B cell (primary cell): ENCODE measurements around the gene ADGRV1. TPM values are rescaled to one million over a fixed set of nuclear protein-coding genes. Genes with fewer than 3 reads are reported as not detected.

ENCODE experiments used
- ATAC-seq: fragments of 200-7000 bp; cut with Tn5 transposase; one replicate; pipeline ENCODE4 v1.10.0; 2021; ENCODE audit warnings: low read depth, mild to moderate bottlenecking, moderate number of reproducible peaks, moderate library complexity
- CTCF ChIA-PET: fragments of 350-600 bp; sonication (Branson Sonifier 250); formaldehyde crosslinking; loops from one replicate; lab custom pipeline; 2021; ENCODE audit warnings: antibody characterized with exemption, inconsistent platforms; lab: Charles Lee
- POLR2A ChIA-PET: fragments of 350-600 bp; sonication (Branson Sonifier 250); formaldehyde crosslinking; loops from one replicate; lab custom pipeline; 2021; ENCODE audit warnings: antibody characterized with exemption; lab: Charles Lee
- DNase-seq: peaks from one replicate; pipeline ENCODE4 v3.0.0; 2013
- H2AFZ ChIP-seq: 2 replicates; pipeline ENCODE4 v1.6.1; 2012; ENCODE audit warnings: mild to moderate bottlenecking, low read depth, low read length; ENCODE audit not compliant: insufficient read depth, poor library complexity, severe bottlenecking
- H3K27ac ChIP-seq, 2 donors: 1 replicate in 1 of 2; 2 replicates in 1 of 2; pipeline ENCODE4 v1.5.1; 2012 to 2013; ENCODE audit warnings: low read length in 2 of 2, mild to moderate bottlenecking in 2 of 2, moderate library complexity in 1 of 2
- H3K27me3 ChIP-seq, 4 experiments: fragments of 200-600 bp in 1 of 4; sonication (generic) in 1 of 4; replicated peaks in 1 of 4; 1 replicate in 2 of 4; 2 replicates in 2 of 4; pipeline versions ENCODE4 v1.6.1 to v1.7.0; 2013 to 2016; ENCODE audit warnings: low read length in 3 of 4, mild to moderate bottlenecking in 2 of 4, mixed read lengths in 1 of 4, moderate library complexity in 1 of 4; ENCODE audit not compliant: insufficient read depth in 4 of 4, control insufficient read depth in 3 of 4; ENCODE audit errors: control extremely low read depth in 1 of 4
- H3K36me3 ChIP-seq, 2 experiments: replicated peaks in 1 of 2; 1 replicate in 1 of 2; 2 replicates in 1 of 2; pipeline versions ENCODE4 v1.6.1 to v1.7.1; 2013; ENCODE audit warnings: low read length in 1 of 2; ENCODE audit not compliant: insufficient read depth in 2 of 2, control insufficient read depth in 1 of 2; ENCODE audit errors: control extremely low read depth in 1 of 2, extremely low read depth in 1 of 2
- H3K4me1 ChIP-seq, 2 donors: fragments of 200-600 bp in 1 of 2; sonication (generic) in 1 of 2; 1 replicate in 1 of 2; 2 replicates in 1 of 2; pipeline versions ENCODE4 v1.5.1 to v1.6.1; 2013 to 2017; ENCODE audit warnings: low read length in 2 of 2; ENCODE audit not compliant: control insufficient read depth in 2 of 2, insufficient read depth in 2 of 2
- H3K4me2 ChIP-seq: replicated peaks from 2 replicates; pipeline ENCODE3; 2012; ENCODE audit warnings: mild to moderate bottlenecking, low read depth, low read length; ENCODE audit not compliant: poor library complexity, severe bottlenecking
- H3K4me3 ChIP-seq, 5 experiments: fragments of 200-600 bp in 1 of 5; sonication (generic) in 1 of 5; 1 replicate in 3 of 5; 2 replicates in 2 of 5; pipeline versions ENCODE4 v1.5.1 to v1.7.0; 2011 to 2016; ENCODE audit warnings: low read length in 4 of 5, mild to moderate bottlenecking in 4 of 5, low read depth in 2 of 5, control low read depth in 1 of 5, moderate library complexity in 1 of 5; ENCODE audit not compliant: insufficient read depth in 1 of 5; ENCODE audit errors: control extremely low read depth in 1 of 5, extremely low read depth in 1 of 5
- H3K79me2 ChIP-seq: fragments of 200-600 bp; sonication (generic); one replicate; pipeline ENCODE4 v1.6.0; 2016; ENCODE audit warnings: low read length; ENCODE audit not compliant: control insufficient read depth, insufficient read depth
- H3K9ac ChIP-seq: fragments of 200-600 bp; sonication (generic); 2 replicates; pipeline ENCODE4 v1.6.1; 2017; ENCODE audit warnings: mild to moderate bottlenecking, low read length, moderate library complexity
- H3K9me3 ChIP-seq, 3 donors: one replicate each; pipeline versions ENCODE4 v1.6.1 to v1.7.1; 2013; ENCODE audit warnings: low read length in 2 of 3; ENCODE audit not compliant: control insufficient read depth in 2 of 3, insufficient read depth in 1 of 3; ENCODE audit errors: control extremely low read depth in 1 of 3
- H4K20me1 ChIP-seq: 2 replicates; pipeline ENCODE4 v1.6.0; 2012; ENCODE audit warnings: mild to moderate bottlenecking, low read length; ENCODE audit not compliant: insufficient read depth, control insufficient read depth, poor library complexity, severe bottlenecking
- H3K27ac Mint-ChIP-seq: one replicate; pipeline ENCODE4 v1.8.0; 2021; ENCODE audit warnings: mixed read lengths
- H3K27me3 Mint-ChIP-seq: one replicate; pipeline ENCODE4 v1.8.0; 2021; ENCODE audit warnings: mixed read lengths
- H3K4me1 Mint-ChIP-seq: one replicate; pipeline ENCODE4 v1.8.0; 2021; ENCODE audit warnings: mixed read lengths
- H3K4me3 Mint-ChIP-seq: one replicate; pipeline ENCODE4 v1.8.0; 2021; ENCODE audit warnings: mixed read lengths
- H3K9me3 Mint-ChIP-seq: one replicate; pipeline ENCODE4 v1.8.0; 2022; ENCODE audit warnings: mixed read lengths; ENCODE audit not compliant: insufficient read depth
- EZH2 ChIP-seq: IDR thresholded peaks from 2 replicates; pipeline ENCODE4 v1.6.1; 2012; ENCODE audit warnings: borderline replicate concordance, low read depth, mild to moderate bottlenecking, moderate library complexity, low read length; ENCODE audit not compliant: insufficient read depth, poor library complexity, severe bottlenecking
- WGBS: methylation state at CpG from one replicate; pipeline ENCODE4 v1.1.5; 2013; ENCODE audit warnings: missing lambda C conversion rate; ENCODE audit not compliant: insufficient coverage; 5-methylcytosine and 5-hydroxymethylcytosine counted together
- intact Hi-C: fragments of 100-400 bp; cut with micrococcal nuclease; formaldehyde crosslinking; loops from one replicate; pipeline ENCODE4 v1.10.0; 2022
- polyA plus RNA-seq: library from polyadenylated mRNA; depleted of rRNA; stranded (reverse); fragments of >200 nt; gene quantifications from 2 replicates; pipeline ENCODE4 v1.2.3, GENCODE V29; 2012
- total RNA-seq, 2 donors: library from RNA; stranded (reverse); fragments of 120-200 nt in 1 of 2; gene quantifications; 1 replicate in 1 of 2; 2 replicates in 1 of 2; pipeline versions ENCODE4 v1.2.3 to v1.2.4, GENCODE V29; 2013 to 2022
- TF ChIP-seq, protein P1 (sequence below): fragments of 200-600 bp; IDR thresholded peaks from one replicate; pipeline ENCODE4 v1.8.0; 2022; ENCODE audit warnings: antibody characterized with exemption, mild to moderate bottlenecking

ADGRV1 gene
- total and polyA plus RNA-seq, 2 donors (not counting 1 experiment from before 2014, with no cell fraction given), result 0.07 TPM; not detected in 1

DNA sequence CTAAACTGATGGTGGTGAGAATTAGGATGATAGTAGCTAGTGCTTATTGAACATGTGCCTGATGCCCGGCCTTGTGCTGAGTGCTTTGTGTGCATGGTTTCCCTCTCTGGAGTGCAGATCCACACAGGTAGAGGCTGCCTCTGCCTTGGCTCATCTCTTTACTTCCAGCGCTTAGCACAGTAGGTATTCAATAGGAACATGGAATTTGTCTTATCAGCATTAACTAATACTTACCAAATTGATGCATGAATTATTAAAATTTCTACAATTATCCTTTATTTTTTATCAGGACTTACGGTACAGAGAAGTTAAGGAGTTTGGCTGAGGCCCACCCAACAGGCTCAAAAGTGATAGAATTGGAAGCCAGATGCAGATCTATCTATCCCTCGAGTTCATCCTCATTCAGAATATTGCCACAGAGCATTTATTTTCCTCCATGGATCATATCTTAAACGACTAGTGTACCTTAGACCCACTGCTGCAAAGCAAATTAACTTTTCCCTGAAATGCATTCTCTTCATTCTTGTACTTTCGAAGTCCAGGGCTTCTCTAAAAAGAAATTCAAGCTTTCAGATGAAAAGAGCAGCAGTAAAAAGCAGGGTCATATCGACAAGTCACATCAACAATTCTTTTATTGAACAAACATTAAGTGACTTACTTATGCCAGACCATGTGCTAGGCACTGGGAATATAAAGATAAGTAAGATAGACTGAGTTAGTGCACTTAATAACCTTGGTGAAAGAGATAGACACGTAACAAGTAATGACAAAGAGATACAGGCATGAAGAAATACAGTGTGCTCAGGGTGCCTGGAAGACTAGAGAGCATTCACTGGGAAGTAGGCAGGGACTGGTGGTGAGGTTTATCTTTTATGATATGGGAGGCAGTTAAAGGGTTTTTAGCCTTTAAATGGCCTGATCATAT, 534.5 kb downstream of the ADGRV1 start:
- Histone ChIP-seq H3K9me3 (no peaks in the 10 kb centered on the region), H3K4me3 (no peak overlapping the region), H3K4me2 (no peak overlapping the region), H3K4me1 (no peaks in the 10 kb centered on the region), H3K79me2 (no peaks in the 10 kb centered on the region), H4K20me1 (no peaks in the 10 kb centered on the region), H2AFZ (no peak overlapping the region), H3K27ac (no peak overlapping the region), H3K9ac (no peak overlapping the region), H3K36me3 (no peaks in the 10 kb centered on the region), H3K27me3 (no peaks in the 10 kb centered on the region)
- Mint-ChIP-seq H3K4me3 (no peak overlapping the region), H3K27ac (no peak overlapping the region), H3K9me3 (no peaks in the 10 kb centered on the region), H3K27me3 (peaks cover 16% of the 10 kb centered on the region), H3K4me1 (no peaks in the 10 kb centered on the region)
- ATAC-seq, result no peak
- POLR2A ChIA-PET, result no interaction called here
- TF ChIP-seq, protein P1, sequence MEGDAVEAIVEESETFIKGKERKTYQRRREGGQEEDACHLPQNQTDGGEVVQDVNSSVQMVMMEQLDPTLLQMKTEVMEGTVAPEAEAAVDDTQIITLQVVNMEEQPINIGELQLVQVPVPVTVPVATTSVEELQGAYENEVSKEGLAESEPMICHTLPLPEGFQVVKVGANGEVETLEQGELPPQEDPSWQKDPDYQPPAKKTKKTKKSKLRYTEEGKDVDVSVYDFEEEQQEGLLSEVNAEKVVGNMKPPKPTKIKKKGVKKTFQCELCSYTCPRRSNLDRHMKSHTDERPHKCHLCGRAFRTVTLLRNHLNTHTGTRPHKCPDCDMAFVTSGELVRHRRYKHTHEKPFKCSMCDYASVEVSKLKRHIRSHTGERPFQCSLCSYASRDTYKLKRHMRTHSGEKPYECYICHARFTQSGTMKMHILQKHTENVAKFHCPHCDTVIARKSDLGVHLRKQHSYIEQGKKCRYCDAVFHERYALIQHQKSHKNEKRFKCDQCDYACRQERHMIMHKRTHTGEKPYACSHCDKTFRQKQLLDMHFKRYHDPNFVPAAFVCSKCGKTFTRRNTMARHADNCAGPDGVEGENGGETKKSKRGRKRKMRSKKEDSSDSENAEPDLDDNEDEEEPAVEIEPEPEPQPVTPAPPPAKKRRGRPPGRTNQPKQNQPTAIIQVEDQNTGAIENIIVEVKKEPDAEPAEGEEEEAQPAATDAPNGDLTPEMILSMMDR, result no peak
- no peak for TF ChIP-seq EZH2
- WGBS, result 78% methylated on average over 4 of the region's 8 CpGs
- CTCF ChIA-PET, result interaction anchor here (0.6 kb wide), 1 partner anchor 325 kb away, joined by 4 read pairs; no protein-coding TSS in a partner anchor
- no peak for DNase-seq
- intact Hi-C loops, result no loop called here

DNA sequence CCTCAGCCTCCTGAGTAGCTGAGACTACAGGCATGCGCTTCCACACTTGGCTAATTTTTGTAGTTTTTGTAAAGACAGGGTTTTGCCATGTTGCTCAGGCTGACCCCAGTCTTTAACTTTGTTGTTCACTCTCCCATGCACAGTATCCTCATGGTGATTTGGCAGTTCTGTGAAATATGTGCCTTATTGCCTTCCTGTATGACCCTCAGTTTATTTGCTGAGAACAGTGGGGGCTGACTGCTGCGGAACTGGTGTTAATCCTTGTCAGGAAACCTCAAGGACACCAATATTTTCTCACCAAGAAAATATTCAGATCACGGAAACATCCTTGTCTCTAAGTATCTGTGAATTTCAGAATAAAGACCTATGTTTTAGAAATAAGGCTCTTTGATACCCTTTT, 536.7 kb downstream of the ADGRV1 start:
- no peak for TF ChIP-seq EZH2
- TF ChIP-seq, protein P1, result no peak
- no peak overlapping the region for H3K9ac ChIP-seq
- Mint-ChIP-seq H3K4me3 (no peak overlapping the region), H3K27me3 (peaks cover 16% of the 10 kb centered on the region), H3K9me3 (no peaks in the 10 kb centered on the region), H3K4me1 (no peaks in the 10 kb centered on the region), H3K27ac (no peak overlapping the region)
- intact Hi-C loops, result no loop called here
- H3K4me3 ChIP-seq, result no peak overlapping the region
- POLR2A ChIA-PET, result no interaction called here
- no peaks in the 10 kb centered on the region for H3K4me1 ChIP-seq
- H2AFZ ChIP-seq, result no peak overlapping the region
- H3K27ac ChIP-seq, result no peak overlapping the region
- H3K9me3 ChIP-seq, result no peaks in the 10 kb centered on the region
- H3K27me3 ChIP-seq, result no peaks in the 10 kb centered on the region
- no peaks in the 10 kb centered on the region for H3K79me2 ChIP-seq
- CTCF ChIA-PET, result no interaction called here
- no peak overlapping the region for H3K4me2 ChIP-seq
- WGBS, result no CpG with 5 or more reads among the region's 3 CpGs
- no peaks in the 10 kb centered on the region for H3K36me3 ChIP-seq
- ATAC-seq, result no peak
- DNase-seq, result no peak
- no peaks in the 10 kb centered on the region for H4K20me1 ChIP-seq
